ENCODE measurements around the gene RHOA. TPM values are rescaled to one million over a fixed set of nuclear protein-coding genes. Genes with fewer than 3 reads are reported as not detected.

The RHOA gene
- total RNA-seq, 1 experiment from 2014 or later = 348 TPM

DNA sequence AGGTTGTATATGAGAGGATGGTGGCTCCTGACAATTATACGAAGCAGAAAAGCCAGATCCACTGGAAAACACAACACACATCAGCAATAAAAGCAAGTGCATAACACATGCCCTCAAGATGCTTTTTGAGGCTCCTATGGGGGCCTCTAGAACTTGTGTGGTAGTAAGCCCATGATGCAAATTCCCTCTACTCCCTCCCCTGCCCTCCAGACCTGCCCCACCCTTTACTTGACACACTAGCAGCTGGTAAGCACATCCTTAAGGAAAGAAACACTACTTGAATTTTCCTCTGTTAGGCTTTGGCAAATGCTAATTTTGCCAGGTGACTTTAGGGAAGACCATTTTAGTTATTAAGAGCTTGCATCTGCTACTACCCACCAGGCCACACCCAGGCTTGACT lies 101.1 kb downstream of the RHOA start:
- POLR2A ChIA-PET = no interaction called here

More for the DNA sequence above, 101.1 kb downstream of the RHOA start:
- Mint-ChIP-seq H3K36me3 (ENCODE audit: insufficient read depth, unreplicated experiment) (peaks cover 38% of the 10 kb centered on the region), H3K4me1 (ENCODE audit: low read depth, unreplicated experiment) (no peaks in the 10 kb centered on the region), H3K4me3 (ENCODE audit: unreplicated experiment) (no peak overlapping the region), H3K27ac (ENCODE audit: unreplicated experiment) (no peak overlapping the region), H3K9me3 (ENCODE audit: unreplicated experiment) (no peaks in the 10 kb centered on the region), H3K27me3 (ENCODE audit: insufficient read depth, unreplicated experiment) (no peaks in the 10 kb centered on the region)
- TF ChIP-seq, protein P1, sequence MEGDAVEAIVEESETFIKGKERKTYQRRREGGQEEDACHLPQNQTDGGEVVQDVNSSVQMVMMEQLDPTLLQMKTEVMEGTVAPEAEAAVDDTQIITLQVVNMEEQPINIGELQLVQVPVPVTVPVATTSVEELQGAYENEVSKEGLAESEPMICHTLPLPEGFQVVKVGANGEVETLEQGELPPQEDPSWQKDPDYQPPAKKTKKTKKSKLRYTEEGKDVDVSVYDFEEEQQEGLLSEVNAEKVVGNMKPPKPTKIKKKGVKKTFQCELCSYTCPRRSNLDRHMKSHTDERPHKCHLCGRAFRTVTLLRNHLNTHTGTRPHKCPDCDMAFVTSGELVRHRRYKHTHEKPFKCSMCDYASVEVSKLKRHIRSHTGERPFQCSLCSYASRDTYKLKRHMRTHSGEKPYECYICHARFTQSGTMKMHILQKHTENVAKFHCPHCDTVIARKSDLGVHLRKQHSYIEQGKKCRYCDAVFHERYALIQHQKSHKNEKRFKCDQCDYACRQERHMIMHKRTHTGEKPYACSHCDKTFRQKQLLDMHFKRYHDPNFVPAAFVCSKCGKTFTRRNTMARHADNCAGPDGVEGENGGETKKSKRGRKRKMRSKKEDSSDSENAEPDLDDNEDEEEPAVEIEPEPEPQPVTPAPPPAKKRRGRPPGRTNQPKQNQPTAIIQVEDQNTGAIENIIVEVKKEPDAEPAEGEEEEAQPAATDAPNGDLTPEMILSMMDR (IDR thresholded peaks at IDR 0.05; ENCODE audit: insufficient read depth in 1 of 2, low read depth in 1 of 2, low read length in 1 of 2, severe bottlenecking in 1 of 2, unreplicated experiment in 1 of 2) = no peak
- CTCF ChIA-PET = interaction anchor here (0.6 kb wide), 1 partner anchor 125 kb away, joined by 5 read pairs; no protein-coding TSS in a partner anchor
- Histone ChIP-seq H3K36me3 (ENCODE audit: control insufficient read depth, insufficient read depth, low read length) (peaks cover 1% of the 10 kb centered on the region; the same call in 1 of the 2 replicates), H3K9me3 (no peaks in the 10 kb centered on the region), H3K27me3 (replicated peaks; ENCODE audit: control insufficient read depth, insufficient read depth, low read length) (no peaks in the 10 kb centered on the region), H3K4me3 (ENCODE audit: low read depth, low read length) (no peak overlapping the region), H3K4me1 (no peaks in the 10 kb centered on the region)
- intact Hi-C loops (cut with micrococcal nuclease; ENCODE audit: unreplicated experiment) = no loop called here
- DNase-seq = no peak
- no TSS peak for BruUV-seq (replicated peaks)

Other genes with a start within 250 kb of the RHOA start
- gene CCDC71, start 245.6 kb downstream of the RHOA start, total RNA-seq (2022) = 15.2 and 15.9 TPM in 2 replicates
- gene KLHDC8B, start 240.4 kb downstream of the RHOA start, total RNA-seq (2022) = 7.4 and 8.8 TPM in 2 replicates
- gene C3orf62, start 134.7 kb downstream of the RHOA start, total RNA-seq (2022) = 5.5 and 6.5 TPM in 2 replicates
- 36.4 and 37.8 TPM in 2 replicates for gene USP4, start 71.9 kb downstream of the RHOA start, total RNA-seq (2022)
- gene GPX1, start 53.6 kb downstream of the RHOA start, total RNA-seq (2022) = 197 and 201 TPM in 2 replicates
- gene TCTA, start 447 bp upstream of the RHOA start, total RNA-seq (2022) = 14.2 and 15.5 TPM in 2 replicates
- 1.6 and 2.5 TPM in 2 replicates for gene AMT, start 10.5 kb upstream of the RHOA start, total RNA-seq (2022)
- 6.1 and 7.8 TPM in 2 replicates for gene NICN1, start 17.3 kb upstream of the RHOA start, total RNA-seq (2022)
- gene DAG1, start 58.3 kb upstream of the RHOA start, total RNA-seq (2022) = 154 and 177 TPM in 2 replicates
- 0.77 and 0.93 TPM in 2 replicates for gene BSN, start 142.5 kb upstream of the RHOA start, total RNA-seq (2022)